Activated CD8-positive, alpha-beta memory T cell treated with anti-CD3 and anti-CD28 coated beads for 1 hour (primary cell): ENCODE results near the gene CENPP.

ENCODE experiments used
- DNase-seq, 2 donors: peaks; one replicate each; pipeline ENCODE4 v3.0.0-alpha.2; 2020; ENCODE audit warnings: low read depth in 1 of 2; ENCODE audit errors: extremely low read depth in 1 of 2

CENPP gene

DNA sequence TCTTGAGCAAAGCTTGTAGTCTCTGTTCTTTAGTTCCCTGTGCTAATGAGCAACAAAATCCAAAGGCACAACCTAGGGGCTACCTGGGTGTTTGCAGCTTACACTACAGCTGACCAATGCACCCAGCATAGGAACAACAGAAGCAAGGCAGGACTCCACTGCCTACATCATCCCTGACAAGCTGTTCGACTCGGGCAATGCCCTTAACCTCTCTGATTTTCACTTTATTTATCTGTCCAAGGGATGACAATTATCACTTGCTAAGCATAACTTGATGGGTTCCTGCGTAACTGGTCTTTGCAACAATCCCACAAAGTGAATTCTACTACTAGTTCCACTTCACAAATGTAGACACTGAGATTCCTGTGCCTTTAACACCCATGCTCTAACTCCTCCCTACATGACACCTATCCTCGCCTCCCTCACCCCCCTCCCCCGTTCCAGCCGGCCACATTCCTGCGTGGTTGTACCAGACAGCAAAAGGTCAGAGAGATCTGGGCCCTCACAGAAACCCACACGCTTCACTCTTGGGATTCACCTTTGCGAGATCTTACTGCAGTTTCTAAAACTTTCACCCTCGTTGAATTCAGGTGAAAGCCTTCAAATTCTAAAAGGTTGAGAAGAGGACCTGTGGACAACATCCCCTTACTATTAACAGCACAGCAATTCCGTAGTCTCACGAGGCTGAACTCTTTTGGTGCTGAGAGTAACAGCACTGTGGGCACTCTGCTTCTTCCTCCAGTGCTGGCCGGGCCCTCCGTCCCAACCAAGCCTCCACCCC is 343.2 kb downstream of the CENPP start:
- no peak for DNase-seq

DNA sequence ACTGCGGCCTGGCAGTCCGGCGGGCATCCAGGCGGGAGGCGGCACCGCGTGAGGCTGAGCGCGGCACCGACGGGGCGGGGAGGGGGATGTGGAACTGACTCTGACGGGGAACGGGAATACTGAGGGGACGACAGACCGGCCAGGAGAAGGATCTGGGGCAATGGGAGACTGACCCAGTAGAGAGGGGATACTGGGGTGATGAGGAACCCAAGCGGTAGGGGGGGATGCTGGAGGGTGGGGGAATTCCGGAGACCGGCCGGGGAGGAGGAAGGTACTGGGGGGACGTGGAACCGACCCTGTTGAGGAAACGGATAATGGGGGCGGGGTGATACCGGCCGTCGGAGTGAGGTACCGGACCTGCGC is 343.8 kb downstream of the CENPP start:
- DNase-seq, result no peak
